Measurements from ENCODE around the gene MYRIP. TPM values are rescaled to one million over a fixed set of nuclear protein-coding genes. Genes with fewer than 3 reads are reported as not detected.
A peak's percentile ranks its signal among the peaks of the same experiment; 100 is the strongest.

MYRIP gene
- total and polyA plus RNA-seq, 2 of the 4 experiments (the other 2 are of a cell fraction) = not detected

DNA sequence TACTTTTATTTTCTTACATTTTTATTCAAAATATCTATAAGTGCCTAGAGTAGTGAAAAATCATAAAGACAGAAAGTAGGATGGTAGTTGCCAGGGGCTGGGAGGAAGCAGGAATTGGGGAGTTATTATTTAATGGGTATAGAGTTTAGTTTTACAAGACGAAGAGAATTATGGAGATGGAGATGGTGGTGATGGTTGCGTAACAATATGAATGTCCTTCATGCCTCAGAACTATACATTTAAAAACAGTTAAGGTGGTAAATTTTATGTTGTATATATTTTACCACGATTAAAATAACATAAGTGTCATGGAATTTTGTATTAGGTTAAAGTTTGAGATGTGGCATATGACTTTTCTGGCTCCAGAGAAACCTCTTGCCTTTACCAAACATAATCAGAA is 171.4 kb downstream of the MYRIP start:
- CTCF ChIA-PET = no interaction called here
- BruUV-seq (replicated peaks) = no TSS peak

More for the DNA sequence above, 171.4 kb downstream of the MYRIP start:
- H3K9ac ChIP-seq (ENCODE audit: low read depth, low read length) = no peak overlapping the region
- H3K36me3 ChIP-seq (ENCODE audit: control insufficient read depth, insufficient read depth, low read length) = no peaks in the 10 kb centered on the region
- no peak overlapping the region for H4K91ac ChIP-seq (ENCODE audit: insufficient read depth, low read depth, low read length)
- H2BK20ac ChIP-seq (ENCODE audit: low read depth, low read length) = no peak overlapping the region
- H2BK5ac ChIP-seq (ENCODE audit: low read depth, low read length, poor library complexity, severe bottlenecking) = no peak overlapping the region
- ATAC-seq (ENCODE audit: low read depth) (no peak), DNase-seq (no peak)
- TF ChIP-seq USF2 (IDR thresholded peaks at IDR 0.05; ENCODE audit: low read depth, low read length) (no peak), CEBPB (IDR thresholded peaks at IDR 0.05; ENCODE audit: low read depth, low read length) (peak; percentile 71)
- H3K9me3 ChIP-seq (ENCODE audit: control insufficient read depth, insufficient read depth, low read length) = peaks cover 3% of the 10 kb centered on the region
- H3K4me3 ChIP-seq (ENCODE audit: insufficient read depth, low read depth, low read length) = no peak overlapping the region
- no peak overlapping the region for H2AFZ ChIP-seq (replicated peaks; ENCODE audit: low read length, poor library complexity)
- dilution Hi-C loops (cut with HindIII; ENCODE audit: low sequenced_read_pairs, unreplicated experiment) (no loop called here), intact Hi-C loops (cut with micrococcal nuclease) (no loop called here), in situ Hi-C loops (cut with MboI; ENCODE audit: low sequenced_read_pairs) (no loop called here)
- no peak overlapping the region for H3K4me2 ChIP-seq (ENCODE audit: low read depth, low read length)
- H3K4me1 ChIP-seq (ENCODE audit: control insufficient read depth, insufficient read depth, low read length) = no peaks in the 10 kb centered on the region
- WGBS, 2 experiments (ENCODE audit: extremely low coverage in 2 of 2, insufficient read length in 1 of 2) = 100% methylated on average over 2 of the region's 3 CpGs; no CpG with 5 or more reads in 1 of the 2 experiments
- H4K8ac ChIP-seq (ENCODE audit: low read depth in 2 of 2, low read length in 2 of 2) = no peak overlapping the region
- no peak overlapping the region for H2BK15ac ChIP-seq (ENCODE audit: low read depth, low read length)
- no peak overlapping the region for H3K56ac ChIP-seq (ENCODE audit: extremely low read depth, insufficient read depth, low read length)
- H3K14ac ChIP-seq (replicated peaks; ENCODE audit: low read depth, low read length) = no peak overlapping the region
- no peak overlapping the region for H2AK9ac ChIP-seq (replicated peaks; ENCODE audit: low read depth, low read length, poor library complexity)
- no peaks in the 10 kb centered on the region for H3K79me1 ChIP-seq (ENCODE audit: low read depth in 1 of 2, low read length in 2 of 2)
- H3K27me3 ChIP-seq (ENCODE audit: control insufficient read depth, insufficient read depth, low read length) = no peaks in the 10 kb centered on the region
- no peak overlapping the region for H4K5ac ChIP-seq (ENCODE audit: low read depth, low read length)
- no peak overlapping the region for H2BK120ac ChIP-seq (ENCODE audit: low read depth, low read length)
- POLR2A ChIA-PET (ENCODE audit: unreplicated experiment) = no interaction called here
- H3K23ac ChIP-seq (ENCODE audit: low read depth, low read length) = no peak overlapping the region
- H3K18ac ChIP-seq (ENCODE audit: low read depth, low read length) = no peak overlapping the region
- H3K9me1 ChIP-seq (ENCODE audit: insufficient read depth, low read length) = no peaks in the 10 kb centered on the region
- no peak overlapping the region for H3K4ac ChIP-seq (ENCODE audit: low read depth, low read length)
- no peak overlapping the region for H3K27ac ChIP-seq (ENCODE audit: insufficient read depth, low read length)
- H2AK5ac ChIP-seq (ENCODE audit: low read depth, low read length) = no peak overlapping the region
- H4K20me1 ChIP-seq (ENCODE audit: insufficient read depth, low read length) = no peaks in the 10 kb centered on the region
